ENCODE measurements around the gene IGSF21. TPM values are rescaled to one million over a fixed set of nuclear protein-coding genes. Genes with fewer than 3 reads are reported as not detected.

Gene IGSF21
- total RNA-seq, 4 donors from 2014 or later = 0.26 to 2.7 (median 0.88) TPM; not detected in 1

GRCh38 chr1:18262726-18263125, 155.1 kb downstream of the IGSF21 start:
- WGBS, 2 donors = 28 to 30% methylated on average over 2 to 6 of the region's 6 CpGs
- no peak for DNase-seq
- peaks cover 0 to 52% (median 0%) of the 10 kb centered on the region in 4 donors for H3K27me3 ChIP-seq
- H3K9me3 ChIP-seq = no peaks in the 10 kb centered on the region
- intact Hi-C loops (cut with DNase I) = no loop called here
- H3K27ac ChIP-seq = no peak overlapping the region
- no peaks in the 10 kb centered on the region for H3K4me1 ChIP-seq
- H3K36me3 ChIP-seq = no peaks in the 10 kb centered on the region
- TF ChIP-seq POLR2A (IDR thresholded peaks at IDR 0.05) = no peak
- TF ChIP-seq CTCF (IDR thresholded peaks at IDR 0.05) = no peak
- H3K4me3 ChIP-seq = no peak overlapping the region

GRCh38 chr1:18263547-18264120, 156.0 kb downstream of the IGSF21 start:
- DNase-seq = no peak
- intact Hi-C loops (cut with DNase I) = no loop called here
- no peak overlapping the region for H3K27ac ChIP-seq
- H3K36me3 ChIP-seq = no peaks in the 10 kb centered on the region
- no peak overlapping the region for H3K4me3 ChIP-seq
- WGBS, 2 donors = 55 to 61% methylated on average over 5 of the region's 5 CpGs
- H3K9me3 ChIP-seq = no peaks in the 10 kb centered on the region
- TF ChIP-seq CTCF (IDR thresholded peaks at IDR 0.05) (no peak), POLR2A (IDR thresholded peaks at IDR 0.05) (no peak)
- H3K27me3 ChIP-seq = peaks cover 0 to 51% (median 0%) of the 10 kb centered on the region in 4 donors
- H3K4me1 ChIP-seq = no peaks in the 10 kb centered on the region

GRCh38 chr1:18264450-18265039, 156.9 kb downstream of the IGSF21 start:
- no peak for TF ChIP-seq CTCF (IDR thresholded peaks at IDR 0.05)
- no peak for TF ChIP-seq POLR2A (IDR thresholded peaks at IDR 0.05)
- H3K9me3 ChIP-seq = no peaks in the 10 kb centered on the region
- no peaks in the 10 kb centered on the region for H3K36me3 ChIP-seq
- WGBS, 2 donors = 62 to 76% methylated on average over 6 of the region's 6 CpGs
- intact Hi-C loops (cut with DNase I) = no loop called here
- no peak for DNase-seq
- H3K27ac ChIP-seq = no peak overlapping the region
- H3K27me3 ChIP-seq = peaks cover 0 to 48% (median 0%) of the 10 kb centered on the region in 4 donors
- no peak overlapping the region for H3K4me3 ChIP-seq
- H3K4me1 ChIP-seq = no peaks in the 10 kb centered on the region

GRCh38 chr1:18265641-18266040, 158.0 kb downstream of the IGSF21 start:
- Histone ChIP-seq H3K4me1 (no peaks in the 10 kb centered on the region), H3K27me3 (peaks cover 0 to 46% (median 0%) of the 10 kb centered on the region in 4 donors), H3K36me3 (no peaks in the 10 kb centered on the region), H3K4me3 (no peak overlapping the region), H3K27ac (no peak overlapping the region), H3K9me3 (no peaks in the 10 kb centered on the region)
- TF ChIP-seq POLR2A (IDR thresholded peaks at IDR 0.05) = no peak
- DNase-seq = no peak
- intact Hi-C loops (cut with DNase I) = no loop called here
- 38 to 65% methylated on average over 3 to 8 of the region's 9 CpGs for WGBS, 2 donors

- no peak overlapping the region for H3K4me3 ChIP-seq
These were observed 158.8 kb downstream of the IGSF21 start for GRCh38 chr1:18266391-18266790.

More at GRCh38 chr1:18266391-18266790, 158.8 kb downstream of the IGSF21 start:
- DNase-seq = no peak
- Histone ChIP-seq H3K27ac (no peak overlapping the region), H3K36me3 (no peaks in the 10 kb centered on the region), H3K9me3 (no peaks in the 10 kb centered on the region), H3K27me3 (peaks cover 0 to 41% (median 0%) of the 10 kb centered on the region in 4 donors), H3K4me1 (no peaks in the 10 kb centered on the region)
- 79% methylated on average over 2 of the region's 2 CpGs; no CpG with 5 or more reads in 1 of the 2 donors for whole genome bisulfite sequencing, 2 donors
- TF ChIP-seq CTCF (IDR thresholded peaks at IDR 0.05) (no peak), POLR2A (IDR thresholded peaks at IDR 0.05) (no peak)
- intact Hi-C loops (cut with DNase I) = no loop called here
